Measurements from ENCODE around the gene EFCAB5. TPM values are rescaled to one million over a fixed set of nuclear protein-coding genes. Genes with fewer than 3 reads are reported as not detected.

The EFCAB5 gene
- total and polyA plus RNA-seq, 2 of the 13 experiments (the other 11 are each of a cell fraction or from before 2014, with no cell fraction given) = 0.15 TPM; not detected in 1

DNA sequence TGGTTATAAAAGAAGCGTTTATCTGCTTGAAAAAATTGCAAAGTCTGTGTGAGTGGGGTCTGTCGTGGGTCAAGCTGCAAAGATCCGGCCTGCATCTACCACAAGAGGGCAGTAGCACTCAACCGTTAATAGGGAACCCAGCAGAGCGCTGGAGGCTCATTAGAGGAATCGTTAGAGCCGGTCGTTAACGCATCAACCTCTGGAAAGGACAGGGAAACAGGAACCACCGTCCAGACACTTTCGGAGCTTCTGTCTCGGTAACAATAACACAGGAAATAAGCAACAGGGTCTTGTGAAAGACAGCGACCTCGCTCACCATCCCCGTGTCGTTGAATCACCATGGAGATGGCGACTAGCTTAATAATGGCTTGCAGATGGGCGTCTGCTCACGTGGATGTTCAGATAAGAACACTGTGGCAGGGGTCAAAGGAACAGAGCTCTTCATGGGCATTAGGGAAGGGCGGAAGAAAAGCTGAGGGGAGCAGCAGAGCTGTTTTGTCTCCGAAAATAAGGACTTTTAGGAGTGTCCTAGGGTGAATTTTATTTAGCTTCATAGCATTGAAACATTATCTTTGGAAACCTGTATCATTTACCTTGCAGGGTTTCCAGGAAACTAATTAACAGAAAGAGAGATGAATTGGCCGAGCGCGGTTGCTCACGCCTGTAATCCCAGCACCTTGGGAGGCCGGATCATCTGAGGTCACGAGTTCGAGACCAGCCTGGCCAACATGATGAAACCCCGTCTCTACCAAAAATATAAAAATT lies 163.3 kb downstream of the EFCAB5 start (continued):
- TF ChIP-seq, protein P1, sequence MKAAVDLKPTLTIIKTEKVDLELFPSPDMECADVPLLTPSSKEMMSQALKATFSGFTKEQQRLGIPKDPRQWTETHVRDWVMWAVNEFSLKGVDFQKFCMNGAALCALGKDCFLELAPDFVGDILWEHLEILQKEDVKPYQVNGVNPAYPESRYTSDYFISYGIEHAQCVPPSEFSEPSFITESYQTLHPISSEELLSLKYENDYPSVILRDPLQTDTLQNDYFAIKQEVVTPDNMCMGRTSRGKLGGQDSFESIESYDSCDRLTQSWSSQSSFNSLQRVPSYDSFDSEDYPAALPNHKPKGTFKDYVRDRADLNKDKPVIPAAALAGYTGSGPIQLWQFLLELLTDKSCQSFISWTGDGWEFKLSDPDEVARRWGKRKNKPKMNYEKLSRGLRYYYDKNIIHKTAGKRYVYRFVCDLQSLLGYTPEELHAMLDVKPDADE (CRISPR knock-in tag; IDR thresholded peaks at IDR 0.05) = no peak
- 0 out of 2 replicates have a peak, but pooled peaks have one; percentile 12 for TF ChIP-seq E2F5 (CRISPR knock-in tag; conservative IDR thresholded peaks at IDR 0.05)
- TF ChIP-seq, protein P2, sequence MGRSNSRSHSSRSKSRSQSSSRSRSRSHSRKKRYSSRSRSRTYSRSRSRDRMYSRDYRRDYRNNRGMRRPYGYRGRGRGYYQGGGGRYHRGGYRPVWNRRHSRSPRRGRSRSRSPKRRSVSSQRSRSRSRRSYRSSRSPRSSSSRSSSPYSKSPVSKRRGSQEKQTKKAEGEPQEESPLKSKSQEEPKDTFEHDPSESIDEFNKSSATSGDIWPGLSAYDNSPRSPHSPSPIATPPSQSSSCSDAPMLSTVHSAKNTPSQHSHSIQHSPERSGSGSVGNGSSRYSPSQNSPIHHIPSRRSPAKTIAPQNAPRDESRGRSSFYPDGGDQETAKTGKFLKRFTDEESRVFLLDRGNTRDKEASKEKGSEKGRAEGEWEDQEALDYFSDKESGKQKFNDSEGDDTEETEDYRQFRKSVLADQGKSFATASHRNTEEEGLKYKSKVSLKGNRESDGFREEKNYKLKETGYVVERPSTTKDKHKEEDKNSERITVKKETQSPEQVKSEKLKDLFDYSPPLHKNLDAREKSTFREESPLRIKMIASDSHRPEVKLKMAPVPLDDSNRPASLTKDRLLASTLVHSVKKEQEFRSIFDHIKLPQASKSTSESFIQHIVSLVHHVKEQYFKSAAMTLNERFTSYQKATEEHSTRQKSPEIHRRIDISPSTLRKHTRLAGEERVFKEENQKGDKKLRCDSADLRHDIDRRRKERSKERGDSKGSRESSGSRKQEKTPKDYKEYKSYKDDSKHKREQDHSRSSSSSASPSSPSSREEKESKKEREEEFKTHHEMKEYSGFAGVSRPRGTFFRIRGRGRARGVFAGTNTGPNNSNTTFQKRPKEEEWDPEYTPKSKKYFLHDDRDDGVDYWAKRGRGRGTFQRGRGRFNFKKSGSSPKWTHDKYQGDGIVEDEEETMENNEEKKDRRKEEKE (IDR thresholded peaks at IDR 0.05) = no peak
- TF ChIP-seq GFI1 (CRISPR knock-in tag; IDR thresholded peaks at IDR 0.05; ENCODE audit: borderline replicate concordance) = no peak
- no peak for TF ChIP-seq ZNF598 (CRISPR knock-in tag; IDR thresholded peaks at IDR 0.05; ENCODE audit: borderline replicate concordance)
- TF ChIP-seq, protein P3, sequence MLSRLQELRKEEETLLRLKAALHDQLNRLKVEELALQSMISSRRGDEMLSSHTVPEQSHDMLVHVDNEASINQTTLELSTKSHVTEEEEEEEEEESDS (CRISPR knock-in tag; IDR thresholded peaks at IDR 0.05; ENCODE audit: borderline replicate concordance) = no peak
- peak; percentile 27 for TF ChIP-seq FOXO1 (CRISPR knock-in tag; IDR thresholded peaks at IDR 0.05)
- TF ChIP-seq KDM2A (CRISPR knock-in tag; IDR thresholded peaks at IDR 0.05; ENCODE audit: borderline replicate concordance, low read depth) = peak; percentile 57; the same call in 1 of the 2 replicates
- TF ChIP-seq FOXJ3 (CRISPR knock-in tag; IDR thresholded peaks at IDR 0.05; ENCODE audit: borderline replicate concordance) = peak; percentile 67; the same call in 1 of the 2 replicates
- TF ChIP-seq LRRFIP1 (CRISPR knock-in tag; conservative IDR thresholded peaks at IDR 0.05) = no peak
- no peak for TF ChIP-seq ZNF251 (CRISPR knock-in tag; IDR thresholded peaks at IDR 0.05)
- TF ChIP-seq AGO1 (IDR thresholded peaks at IDR 0.05; ENCODE audit: low read depth, low read length, poor library complexity, severe bottlenecking) = no peak
- no peak for TF ChIP-seq REL (CRISPR knock-in tag; conservative IDR thresholded peaks at IDR 0.05)
- peak; percentile 73 for TF ChIP-seq ETV5 (CRISPR knock-in tag; IDR thresholded peaks at IDR 0.05; ENCODE audit: borderline replicate concordance)
- TF ChIP-seq ZNF7 (CRISPR knock-in tag; IDR thresholded peaks at IDR 0.05) = no peak
- no peak for TF ChIP-seq ATM (IDR thresholded peaks at IDR 0.05; ENCODE audit: borderline replicate concordance)
- TF ChIP-seq CREM (IDR thresholded peaks at IDR 0.05) = no peak
- no peak for TF ChIP-seq CREM (CRISPR knock-in tag; IDR thresholded peaks at IDR 0.05)
- peak; percentile 69 for TF ChIP-seq MED1 (CRISPR knock-in tag; IDR thresholded peaks at IDR 0.05)
- TF ChIP-seq HNRNPL (IDR thresholded peaks at IDR 0.05; ENCODE audit: low read depth, low read length) = no peak
- no peak for TF ChIP-seq ZNF335 (CRISPR knock-in tag; IDR thresholded peaks at IDR 0.05)
- TF ChIP-seq PRPF4 (IDR thresholded peaks at IDR 0.05; ENCODE audit: low read depth, low read length, poor library complexity, severe bottlenecking) = no peak
- no peak for TF ChIP-seq ZBTB21 (CRISPR knock-in tag; IDR thresholded peaks at IDR 0.05)
